HepG2 (cell line): Measurements from ENCODE around the gene MLX. TPM values are rescaled to one million over a fixed set of nuclear protein-coding genes. Genes with fewer than 3 reads are reported as not detected.
A peak's percentile ranks its signal among the peaks of the same experiment; 100 is the strongest.

Experiments
- E2F2 ChIP-seq: sonication (generic); formaldehyde crosslinking; IDR thresholded peaks from 2 replicates; pipeline ENCODE4 v1.4.0; 2020; ENCODE audit warnings: missing genetic modification reagents, borderline replicate concordance
- EP300 ChIP-seq, 3 experiments: sonication (generic) in 1 of 3; formaldehyde crosslinking in 1 of 3; IDR thresholded peaks; 2 replicates each; pipeline versions ENCODE4 v1.5.1 to v1.6.1; 2011 to 2020; ENCODE audit warnings: low read depth in 2 of 3, low read length in 2 of 3, borderline replicate concordance in 1 of 3, improper control_type of control experiment in 1 of 3, mild to moderate bottlenecking in 1 of 3, missing genetic modification reagents in 1 of 3, moderate library complexity in 1 of 3
- FOXA3 ChIP-seq: IDR thresholded peaks from 2 replicates; pipeline ENCODE4 v1.6.1; 2016; ENCODE audit warnings: missing genetic modification reagents, missing compliant biosample characterization
- FUBP1 ChIP-seq: sonication (generic); formaldehyde crosslinking; IDR thresholded peaks from 2 replicates; pipeline ENCODE4 v1.5.1; 2020; ENCODE audit warnings: missing genetic modification reagents, mild to moderate bottlenecking, borderline replicate concordance
- HNRNPL ChIP-seq: fragments of 200-400 bp; formaldehyde crosslinking; IDR thresholded peaks from 2 replicates; pipeline ENCODE4 v1.6.1; 2017; ENCODE audit warnings: mild to moderate bottlenecking, low read depth, low read length
- IRF2 ChIP-seq: IDR thresholded peaks from 2 replicates; pipeline ENCODE4 v1.6.1; 2018; ENCODE audit warnings: missing genetic modification reagents, missing compliant biosample characterization
- KLF15 ChIP-seq: sonication (generic); formaldehyde crosslinking; IDR thresholded peaks from 2 replicates; pipeline ENCODE4 v1.8.1; 2023; ENCODE audit warnings: borderline replicate concordance, mild to moderate bottlenecking, inconsistent platforms, missing genetic modification reagents, mixed read lengths
- ZHX2 ChIP-seq, 2 experiments: sonication (generic) in 1 of 2; formaldehyde crosslinking in 1 of 2; IDR thresholded peaks; 2 replicates each; pipeline versions ENCODE4 v1.6.1 to v1.9.0; 2014 to 2022; ENCODE audit warnings: antibody characterized with exemption in 1 of 2, borderline replicate concordance in 1 of 2, inconsistent platforms in 1 of 2, low read depth in 1 of 2, missing genetic modification reagents in 1 of 2
- ZNF18 ChIP-seq: sonication (generic); formaldehyde crosslinking; IDR thresholded peaks from 2 replicates; pipeline ENCODE4 v1.8.0; 2022; ENCODE audit warnings: mild to moderate bottlenecking, missing genetic modification reagents; ENCODE audit not compliant: insufficient replicate concordance
- ZNF503 ChIP-seq: sonication (generic); formaldehyde crosslinking; IDR thresholded peaks from 2 replicates; pipeline ENCODE4 v1.4.0; 2020; ENCODE audit warnings: missing genetic modification reagents
- ZNF784 ChIP-seq: sonication (generic); formaldehyde crosslinking; IDR thresholded peaks from 2 replicates; pipeline ENCODE4 v1.5.1; 2020; ENCODE audit warnings: missing genetic modification reagents, mild to moderate bottlenecking, borderline replicate concordance
- polyA plus RNA-seq, 8 experiments: library from polyadenylated mRNA; depleted of rRNA in 3 of 8; stranded (reverse) in 7 of 8; unstranded in 1 of 8; fragments of >200 nt; fragmentation: Illumina TruSeq in 4 of 8; extraction: Trizol in 4 of 8; gene quantifications; 2 replicates each; pipeline versions ENCODE4 v1.2.1 to v1.2.3, GENCODE V29; 2011 to 2016; ENCODE audit warnings: low read depth in 4 of 8, missing spikeins in 1 of 8, mixed read lengths in 1 of 8; ENCODE audit not compliant: insufficient read depth in 1 of 8
- total RNA-seq, 5 experiments: library from RNA; depleted of rRNA; stranded (reverse); fragments of >200 nt; fragmentation: Illumina TruSeq; extraction: Trizol; gene quantifications; 2 replicates each; pipeline ENCODE4 v1.2.3, GENCODE V29; 2016; ENCODE audit warnings: low read depth in 1 of 5

The MLX gene
- total and polyA plus RNA-seq, 2 of the 13 experiments (the other 11 are each of a cell fraction or from before 2014, with no cell fraction given), result 38.9 to 74.4 TPM

- TF ChIP-seq ZNF18 (CRISPR knock-in tag) (no peak), FUBP1 (CRISPR knock-in tag) (no peak), ZNF503 (CRISPR knock-in tag) (peak; percentile 63; the same call in 1 of the 2 replicates), HNRNPL (peak; percentile 44; the same call in 1 of the 2 replicates), ZHX2 (IDR thresholded peaks at IDR 0.05; ENCODE audit: low read depth) (peak; percentile 91), ZHX2 (CRISPR knock-in tag; IDR thresholded peaks at IDR 0.05; ENCODE audit: borderline replicate concordance) (no peak), ZNF784 (CRISPR knock-in tag) (peak; percentile 50; the same call in 1 of the 2 replicates), EP300 (IDR thresholded peaks at IDR 0.05; ENCODE audit: low read depth in 2 of 2, low read length in 2 of 2) (peak in 1 of 2 experiments; percentile 39; a peak in 1 of 4 replicates), EP300 (CRISPR knock-in tag; IDR thresholded peaks at IDR 0.05; ENCODE audit: borderline replicate concordance) (no peak), FOXA3 (CRISPR knock-in tag) (peak; percentile 69; the same call in 1 of the 2 replicates), KLF15 (peak; percentile 72; the same call in 1 of the 2 replicates), IRF2 (peak; percentile 96), E2F2 (CRISPR knock-in tag) (peak; percentile 83; the same call in 1 of the 2 replicates)
Measured at GRCh38 chr17:42554250-42555121, 12.4 kb upstream of the MLX start (continued).
